GM12878 (cell line): ENCODE measurements around the gene ANKMY1. TPM values are rescaled to one million over a fixed set of nuclear protein-coding genes. Genes with fewer than 3 reads are reported as not detected.

Experiments used
- ETV6 ChIP-seq, 2 experiments: fragments of 450-650 bp in 1 of 2; IDR thresholded peaks in 1 of 2; conservative IDR thresholded peaks in 1 of 2; 2 replicates each; pipeline ENCODE4 v1.6.1; 2014; ENCODE audit warnings: antibody characterized with exemption in 1 of 2, borderline replicate concordance in 1 of 2, low read depth in 1 of 2, mild to moderate bottlenecking in 1 of 2, moderate library complexity in 1 of 2
- IRF3 ChIP-seq: fragments of 450-650 bp; IDR thresholded peaks from 2 replicates; pipeline ENCODE4 v1.6.1; 2014; ENCODE audit warnings: mild to moderate bottlenecking
- MEF2A ChIP-seq: IDR thresholded peaks from 2 replicates; pipeline ENCODE4 v1.6.1; 2011; ENCODE audit warnings: low read depth, mild to moderate bottlenecking, low read length, moderate library complexity; ENCODE audit not compliant: insufficient read depth
- MEF2B ChIP-seq: fragments of 450-650 bp; IDR thresholded peaks from 2 replicates; pipeline ENCODE4 v1.6.1; 2018; ENCODE audit warnings: mild to moderate bottlenecking, moderate library complexity; ENCODE audit not compliant: partially characterized antibody, poor library complexity, severe bottlenecking
- MYC ChIP-seq: IDR thresholded peaks from 2 replicates; pipeline ENCODE4 v1.6.1; 2011; ENCODE audit warnings: mild to moderate bottlenecking, low read length, moderate library complexity, inconsistent platforms; ENCODE audit not compliant: insufficient read depth, insufficient replicate concordance, insufficient read length, severe bottlenecking
- NR2C1 ChIP-seq: fragments of 450-650 bp; IDR thresholded peaks from 2 replicates; pipeline ENCODE4 v1.6.1; 2017; ENCODE audit warnings: antibody characterized with exemption, mild to moderate bottlenecking, moderate library complexity
- PAX8 ChIP-seq: fragments of 450-650 bp; IDR thresholded peaks from 2 replicates; pipeline ENCODE4 v1.6.1; 2017; ENCODE audit warnings: mild to moderate bottlenecking, moderate library complexity
- POLR2A ChIP-seq: IDR thresholded peaks from 2 replicates; pipeline ENCODE4 v1.6.1; 2011; ENCODE audit warnings: low read depth, mild to moderate bottlenecking, low read length
- SIX5 ChIP-seq: IDR thresholded peaks from 2 replicates; pipeline ENCODE4 v1.6.1; 2011; ENCODE audit warnings: mild to moderate bottlenecking, low read depth, low read length, moderate library complexity; ENCODE audit not compliant: severe bottlenecking
- SUZ12 ChIP-seq: fragments of 200-600 bp; sonication (generic); IDR thresholded peaks from one replicate; pipeline ENCODE4 v1.6.1; 2018; ENCODE audit warnings: antibody characterized with exemption, mild to moderate bottlenecking; ENCODE audit not compliant: unreplicated experiment
- ZBTB33 ChIP-seq: fragments of 450-650 bp; IDR thresholded peaks from 2 replicates; pipeline ENCODE4 v1.6.1; 2017; ENCODE audit warnings: mild to moderate bottlenecking
- polyA plus RNA-seq, 11 experiments: library from polyadenylated mRNA; depleted of rRNA in 4 of 11; unstranded in 6 of 11; stranded (reverse) in 5 of 11; fragments of >200 nt; fragmentation: Nextera tagmentation in 4 of 11; fragmentation: Illumina TruSeq in 1 of 11; extraction: Ambion mirVana in 4 of 11; extraction: Trizol in 1 of 11; gene quantifications; 1 replicate in 1 of 11; 2 replicates in 10 of 11; pipeline versions ENCODE4 v1.2.1 to v1.2.3, GENCODE V29; 2011 to 2016; ENCODE audit warnings: inconsistent platforms in 2 of 11, missing spikeins in 2 of 11, low read depth in 1 of 11
- total RNA-seq, 4 experiments: library from RNA; depleted of rRNA in 3 of 4; stranded (reverse); fragments of >200 nt in 3 of 4; fragmentation: Illumina TruSeq in 1 of 4; extraction: Trizol in 1 of 4; gene quantifications; 2 replicates each; pipeline versions ENCODE4 v1.2.1 to v1.2.3, GENCODE V29; 2013 to 2021
- TF ChIP-seq, protein P1 (sequence below): fragments of 450-650 bp; IDR thresholded peaks from 2 replicates; pipeline ENCODE4 v1.6.1; 2017; ENCODE audit warnings: mild to moderate bottlenecking, moderate library complexity
- TF ChIP-seq, protein P2 (sequence below): fragments of 450-650 bp; IDR thresholded peaks from 2 replicates; pipeline ENCODE4 v1.6.1; 2017; ENCODE audit warnings: borderline replicate concordance
- TF ChIP-seq, protein P3 (sequence below): fragments of 450-650 bp; IDR thresholded peaks from 2 replicates; pipeline ENCODE4 v1.6.1; 2017; ENCODE audit warnings: low read depth, mild to moderate bottlenecking, moderate library complexity
- TF ChIP-seq, protein P4 (sequence below): IDR thresholded peaks from 2 replicates; pipeline ENCODE4 v1.6.1; 2012; ENCODE audit warnings: low read depth, low read length, improper control_type of control experiment

Gene ANKMY1
- total and polyA plus RNA-seq, 10 of the 15 experiments (the other 5 are each of a cell fraction or from before 2014, with no cell fraction given): 1.1 to 15.3 (median 11.1) TPM

DNA sequence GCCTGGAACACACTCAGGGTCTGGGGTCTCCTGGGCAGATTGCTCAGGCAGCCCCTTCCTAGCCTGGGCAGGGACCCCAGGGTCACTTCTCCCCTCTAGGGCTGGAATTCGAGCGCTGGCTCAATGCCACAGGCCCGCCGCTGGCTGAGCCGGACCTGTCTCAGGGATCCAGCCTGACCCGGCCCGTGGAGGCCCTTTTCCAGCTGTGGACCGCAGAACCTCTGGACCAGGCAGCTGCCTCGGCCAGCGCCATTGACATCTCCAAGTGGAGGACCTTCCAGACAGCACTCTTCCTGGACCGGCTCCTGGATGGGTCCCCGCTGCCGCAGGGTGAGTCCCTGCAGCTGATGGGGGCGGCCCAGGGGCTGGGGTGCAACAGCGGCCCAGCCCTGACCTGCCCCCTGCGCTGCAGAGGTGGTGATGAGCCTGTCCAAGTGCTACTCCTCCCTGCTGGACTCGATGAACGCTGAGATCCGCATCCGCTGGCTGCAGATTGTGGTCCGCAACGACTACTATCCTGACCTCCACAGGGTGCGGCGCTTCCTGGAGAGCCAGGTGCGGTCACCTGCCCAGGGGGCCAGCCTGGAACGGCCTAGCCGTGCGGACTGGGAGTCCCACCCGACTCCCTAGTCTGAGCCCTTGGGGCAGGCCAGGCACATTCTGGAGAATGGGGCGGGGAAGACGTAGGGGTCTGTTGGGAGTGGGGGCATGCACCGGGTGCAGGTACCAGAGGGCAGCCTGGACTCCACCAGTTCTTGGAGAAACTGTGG, 18.8 kb upstream of the ANKMY1 start (continued):
- TF ChIP-seq, protein P1, sequence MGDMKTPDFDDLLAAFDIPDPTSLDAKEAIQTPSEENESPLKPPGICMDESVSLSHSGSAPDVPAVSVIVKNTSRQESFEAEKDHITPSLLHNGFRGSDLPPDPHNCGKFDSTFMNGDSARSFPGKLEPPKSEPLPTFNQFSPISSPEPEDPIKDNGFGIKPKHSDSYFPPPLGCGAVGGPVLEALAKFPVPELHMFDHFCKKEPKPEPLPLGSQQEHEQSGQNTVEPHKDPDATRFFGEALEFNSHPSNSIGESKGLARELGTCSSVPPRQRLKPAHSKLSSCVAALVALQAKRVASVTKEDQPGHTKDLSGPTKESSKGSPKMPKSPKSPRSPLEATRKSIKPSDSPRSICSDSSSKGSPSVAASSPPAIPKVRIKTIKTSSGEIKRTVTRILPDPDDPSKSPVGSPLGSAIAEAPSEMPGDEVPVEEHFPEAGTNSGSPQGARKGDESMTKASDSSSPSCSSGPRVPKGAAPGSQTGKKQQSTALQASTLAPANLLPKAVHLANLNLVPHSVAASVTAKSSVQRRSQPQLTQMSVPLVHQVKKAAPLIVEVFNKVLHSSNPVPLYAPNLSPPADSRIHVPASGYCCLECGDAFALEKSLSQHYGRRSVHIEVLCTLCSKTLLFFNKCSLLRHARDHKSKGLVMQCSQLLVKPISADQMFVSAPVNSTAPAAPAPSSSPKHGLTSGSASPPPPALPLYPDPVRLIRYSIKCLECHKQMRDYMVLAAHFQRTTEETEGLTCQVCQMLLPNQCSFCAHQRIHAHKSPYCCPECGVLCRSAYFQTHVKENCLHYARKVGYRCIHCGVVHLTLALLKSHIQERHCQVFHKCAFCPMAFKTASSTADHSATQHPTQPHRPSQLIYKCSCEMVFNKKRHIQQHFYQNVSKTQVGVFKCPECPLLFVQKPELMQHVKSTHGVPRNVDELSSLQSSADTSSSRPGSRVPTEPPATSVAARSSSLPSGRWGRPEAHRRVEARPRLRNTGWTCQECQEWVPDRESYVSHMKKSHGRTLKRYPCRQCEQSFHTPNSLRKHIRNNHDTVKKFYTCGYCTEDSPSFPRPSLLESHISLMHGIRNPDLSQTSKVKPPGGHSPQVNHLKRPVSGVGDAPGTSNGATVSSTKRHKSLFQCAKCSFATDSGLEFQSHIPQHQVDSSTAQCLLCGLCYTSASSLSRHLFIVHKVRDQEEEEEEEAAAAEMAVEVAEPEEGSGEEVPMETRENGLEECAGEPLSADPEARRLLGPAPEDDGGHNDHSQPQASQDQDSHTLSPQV: no peak
- no peak for TF ChIP-seq MEF2A
- no peak for TF ChIP-seq NR2C1
- TF ChIP-seq MYC: no peak
- TF ChIP-seq, protein P2, sequence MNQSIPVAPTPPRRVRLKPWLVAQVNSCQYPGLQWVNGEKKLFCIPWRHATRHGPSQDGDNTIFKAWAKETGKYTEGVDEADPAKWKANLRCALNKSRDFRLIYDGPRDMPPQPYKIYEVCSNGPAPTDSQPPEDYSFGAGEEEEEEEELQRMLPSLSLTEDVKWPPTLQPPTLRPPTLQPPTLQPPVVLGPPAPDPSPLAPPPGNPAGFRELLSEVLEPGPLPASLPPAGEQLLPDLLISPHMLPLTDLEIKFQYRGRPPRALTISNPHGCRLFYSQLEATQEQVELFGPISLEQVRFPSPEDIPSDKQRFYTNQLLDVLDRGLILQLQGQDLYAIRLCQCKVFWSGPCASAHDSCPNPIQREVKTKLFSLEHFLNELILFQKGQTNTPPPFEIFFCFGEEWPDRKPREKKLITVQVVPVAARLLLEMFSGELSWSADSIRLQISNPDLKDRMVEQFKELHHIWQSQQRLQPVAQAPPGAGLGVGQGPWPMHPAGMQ: no peak
- TF ChIP-seq SUZ12: no peak
- no peak for TF ChIP-seq ETV6 (conservative IDR thresholded peaks at IDR 0.05 in 1 of 2, IDR thresholded peaks at IDR 0.05 in 1 of 2; ENCODE audit: borderline replicate concordance in 1 of 2, low read depth in 1 of 2)
- no peak for TF ChIP-seq POLR2A
- TF ChIP-seq SIX5: no peak
- TF ChIP-seq, protein P3, sequence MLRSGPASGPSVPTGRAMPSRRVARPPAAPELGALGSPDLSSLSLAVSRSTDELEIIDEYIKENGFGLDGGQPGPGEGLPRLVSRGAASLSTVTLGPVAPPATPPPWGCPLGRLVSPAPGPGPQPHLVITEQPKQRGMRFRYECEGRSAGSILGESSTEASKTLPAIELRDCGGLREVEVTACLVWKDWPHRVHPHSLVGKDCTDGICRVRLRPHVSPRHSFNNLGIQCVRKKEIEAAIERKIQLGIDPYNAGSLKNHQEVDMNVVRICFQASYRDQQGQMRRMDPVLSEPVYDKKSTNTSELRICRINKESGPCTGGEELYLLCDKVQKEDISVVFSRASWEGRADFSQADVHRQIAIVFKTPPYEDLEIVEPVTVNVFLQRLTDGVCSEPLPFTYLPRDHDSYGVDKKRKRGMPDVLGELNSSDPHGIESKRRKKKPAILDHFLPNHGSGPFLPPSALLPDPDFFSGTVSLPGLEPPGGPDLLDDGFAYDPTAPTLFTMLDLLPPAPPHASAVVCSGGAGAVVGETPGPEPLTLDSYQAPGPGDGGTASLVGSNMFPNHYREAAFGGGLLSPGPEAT: no peak
- TF ChIP-seq ZBTB33: no peak
- TF ChIP-seq, protein P4, sequence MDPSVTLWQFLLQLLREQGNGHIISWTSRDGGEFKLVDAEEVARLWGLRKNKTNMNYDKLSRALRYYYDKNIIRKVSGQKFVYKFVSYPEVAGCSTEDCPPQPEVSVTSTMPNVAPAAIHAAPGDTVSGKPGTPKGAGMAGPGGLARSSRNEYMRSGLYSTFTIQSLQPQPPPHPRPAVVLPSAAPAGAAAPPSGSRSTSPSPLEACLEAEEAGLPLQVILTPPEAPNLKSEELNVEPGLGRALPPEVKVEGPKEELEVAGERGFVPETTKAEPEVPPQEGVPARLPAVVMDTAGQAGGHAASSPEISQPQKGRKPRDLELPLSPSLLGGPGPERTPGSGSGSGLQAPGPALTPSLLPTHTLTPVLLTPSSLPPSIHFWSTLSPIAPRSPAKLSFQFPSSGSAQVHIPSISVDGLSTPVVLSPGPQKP: no peak
- TF ChIP-seq PAX8: no peak
- TF ChIP-seq MEF2B: no peak
- no peak for TF ChIP-seq IRF3
